PC-3 (cell line): ENCODE results near the gene SYT1. TPM values are rescaled to one million over a fixed set of nuclear protein-coding genes. Genes with fewer than 3 reads are reported as not detected.

ENCODE experiments used
- ATAC-seq: fragments of 200-7000 bp; cut with Tn5 transposase; 2 replicates; pipeline ENCODE4 v1.9.1; 2020; ENCODE audit warnings: mild to moderate bottlenecking, moderate library complexity
- BruUV-seq: library from RNA; stranded (reverse); fragments of 400-500 nt; replicated peaks from 2 replicates; lab custom pipeline; 2021; lab: Mats Ljungman, UMichigan
- CTCF ChIA-PET: fragments of 300-600 bp; sonication (Branson Sonifier 250); formaldehyde crosslinking; loops from one replicate; lab custom pipeline; 2022; ENCODE audit warnings: antibody characterized with exemption; lab: Charles Lee
- POLR2A ChIA-PET: fragments of 300-600 bp; sonication (Branson Sonifier 250); formaldehyde crosslinking; loops from one replicate; lab custom pipeline; 2022; ENCODE audit warnings: antibody characterized with exemption; ENCODE audit not compliant: unreplicated experiment; lab: Charles Lee
- DNase-seq: peaks from one replicate; pipeline ENCODE4 v3.0.0-alpha.2; 2015
- H2AFZ ChIP-seq: fragments of 300-600 bp; sonication (generic); 2 replicates; pipeline ENCODE4 v1.6.0; 2016; ENCODE audit warnings: antibody characterized with exemption, low read length
- H3F3A ChIP-seq: fragments of 300-600 bp; sonication (generic); one replicate; pipeline ENCODE4 v1.6.0; 2017; ENCODE audit warnings: antibody characterized with exemption, low read length, control low read depth, mild to moderate bottlenecking; ENCODE audit not compliant: unreplicated experiment
- H3K27ac ChIP-seq: fragments of 300-600 bp; sonication (generic); 2 replicates; pipeline ENCODE4 v1.5.1; 2016; ENCODE audit warnings: mild to moderate bottlenecking, low read length
- H3K27me3 ChIP-seq: fragments of 300-600 bp; sonication (generic); 2 replicates; pipeline ENCODE4 v1.6.1; 2016; ENCODE audit warnings: low read length, mixed read lengths
- H3K36me3 ChIP-seq: fragments of 300-600 bp; sonication (generic); 2 replicates; pipeline ENCODE4 v1.6.1; 2016; ENCODE audit warnings: low read depth, mixed run types, low read length, mixed read lengths
- H3K4me1 ChIP-seq: fragments of 300-600 bp; sonication (generic); 2 replicates; pipeline ENCODE4 v1.5.1; 2016; ENCODE audit warnings: low read length; ENCODE audit not compliant: insufficient read depth
- H3K4me2 ChIP-seq: fragments of 300-600 bp; sonication (generic); 2 replicates; pipeline ENCODE4 v1.6.0; 2016; ENCODE audit warnings: low read length
- H3K4me3 ChIP-seq: fragments of 300-600 bp; sonication (generic); 2 replicates; pipeline ENCODE4 v1.5.1; 2016; ENCODE audit warnings: mild to moderate bottlenecking, low read length, mixed read lengths
- H3K79me2 ChIP-seq: fragments of 300-600 bp; sonication (generic); 2 replicates; pipeline ENCODE4 v1.6.1; 2017; ENCODE audit warnings: low read length, mixed read lengths
- H3K9ac ChIP-seq: fragments of 300-600 bp; sonication (generic); 2 replicates; pipeline ENCODE4 v1.6.0; 2016; ENCODE audit warnings: mild to moderate bottlenecking, low read length
- H3K9me2 ChIP-seq: fragments of 300-600 bp; sonication (generic); replicated peaks from 2 replicates; pipeline ENCODE4 v1.6.1; 2016; ENCODE audit warnings: mixed run types, low read length, mixed read lengths
- H3K9me3 ChIP-seq: fragments of 300-600 bp; sonication (generic); 2 replicates; pipeline ENCODE4 v1.6.1; 2016; ENCODE audit warnings: low read length, mixed read lengths
- H4K20me1 ChIP-seq: fragments of 300-600 bp; sonication (generic); 2 replicates; pipeline ENCODE4 v1.6.1; 2016; ENCODE audit warnings: low read length, mixed read lengths
- EZH2 ChIP-seq: fragments of 300-600 bp; sonication (generic); IDR thresholded peaks from one replicate; pipeline ENCODE4 v1.6.1; 2017; ENCODE audit warnings: antibody characterized with exemption, mild to moderate bottlenecking, low read length; ENCODE audit not compliant: unreplicated experiment
- EZH2phosphoT487 ChIP-seq: fragments of 300-600 bp; sonication (generic); IDR thresholded peaks from 2 replicates; pipeline ENCODE4 v1.6.1; 2018; ENCODE audit warnings: mild to moderate bottlenecking, antibody characterized with exemption, low read length, borderline replicate concordance
- intact Hi-C: fragments of 100-400 bp; cut with micrococcal nuclease; formaldehyde crosslinking; loops from 2 replicates; pipeline ENCODE4 v1.9.0; 2023
- total RNA-seq: library from RNA; depleted of rRNA; stranded (reverse); fragments of >200 nt; gene quantifications from 2 replicates; pipeline ENCODE4 v1.2.3, GENCODE V29; 2014
- TF ChIP-seq, protein P1 (sequence below): fragments of 300-600 bp; sonication (generic); conservative IDR thresholded peaks from 2 replicates; pipeline ENCODE4 v1.5.1; 2017; ENCODE audit warnings: antibody characterized with exemption, low read depth, mild to moderate bottlenecking, low read length

SYT1 gene
- total RNA-seq, 1 experiment from 2014 or later: 0.51 TPM

- no peak for ATAC-seq
- no peaks in the 10 kb centered on the region for H3F3A ChIP-seq
- no peak overlapping the region for H2AFZ ChIP-seq
- H3K36me3 ChIP-seq: no peaks in the 10 kb centered on the region
- TF ChIP-seq EZH2phosphoT487: no peak
- no peak for TF ChIP-seq EZH2
- TF ChIP-seq, protein P1, sequence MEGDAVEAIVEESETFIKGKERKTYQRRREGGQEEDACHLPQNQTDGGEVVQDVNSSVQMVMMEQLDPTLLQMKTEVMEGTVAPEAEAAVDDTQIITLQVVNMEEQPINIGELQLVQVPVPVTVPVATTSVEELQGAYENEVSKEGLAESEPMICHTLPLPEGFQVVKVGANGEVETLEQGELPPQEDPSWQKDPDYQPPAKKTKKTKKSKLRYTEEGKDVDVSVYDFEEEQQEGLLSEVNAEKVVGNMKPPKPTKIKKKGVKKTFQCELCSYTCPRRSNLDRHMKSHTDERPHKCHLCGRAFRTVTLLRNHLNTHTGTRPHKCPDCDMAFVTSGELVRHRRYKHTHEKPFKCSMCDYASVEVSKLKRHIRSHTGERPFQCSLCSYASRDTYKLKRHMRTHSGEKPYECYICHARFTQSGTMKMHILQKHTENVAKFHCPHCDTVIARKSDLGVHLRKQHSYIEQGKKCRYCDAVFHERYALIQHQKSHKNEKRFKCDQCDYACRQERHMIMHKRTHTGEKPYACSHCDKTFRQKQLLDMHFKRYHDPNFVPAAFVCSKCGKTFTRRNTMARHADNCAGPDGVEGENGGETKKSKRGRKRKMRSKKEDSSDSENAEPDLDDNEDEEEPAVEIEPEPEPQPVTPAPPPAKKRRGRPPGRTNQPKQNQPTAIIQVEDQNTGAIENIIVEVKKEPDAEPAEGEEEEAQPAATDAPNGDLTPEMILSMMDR: no peak
- H3K9me2 ChIP-seq: no peaks in the 10 kb centered on the region
- H3K4me2 ChIP-seq: no peak overlapping the region
- H4K20me1 ChIP-seq: no peaks in the 10 kb centered on the region
- no peaks in the 10 kb centered on the region for H3K9me3 ChIP-seq
- no peak overlapping the region for H3K27ac ChIP-seq
- no peak overlapping the region for H3K4me3 ChIP-seq
- peaks cover 9% of the 10 kb centered on the region for H3K4me1 ChIP-seq
- ChIA-PET POLR2A (no interaction called here), CTCF (no interaction called here)
- no peaks in the 10 kb centered on the region for H3K79me2 ChIP-seq
- H3K27me3 ChIP-seq: no peaks in the 10 kb centered on the region
- DNase-seq: no peak
- intact Hi-C loops: no loop called here
- H3K9ac ChIP-seq: no peak overlapping the region
- BruUV-seq: no TSS peak
Observed at GRCh38 chr12:78885466-78885865, 20.9 kb downstream of the SYT1 start.

DNA sequence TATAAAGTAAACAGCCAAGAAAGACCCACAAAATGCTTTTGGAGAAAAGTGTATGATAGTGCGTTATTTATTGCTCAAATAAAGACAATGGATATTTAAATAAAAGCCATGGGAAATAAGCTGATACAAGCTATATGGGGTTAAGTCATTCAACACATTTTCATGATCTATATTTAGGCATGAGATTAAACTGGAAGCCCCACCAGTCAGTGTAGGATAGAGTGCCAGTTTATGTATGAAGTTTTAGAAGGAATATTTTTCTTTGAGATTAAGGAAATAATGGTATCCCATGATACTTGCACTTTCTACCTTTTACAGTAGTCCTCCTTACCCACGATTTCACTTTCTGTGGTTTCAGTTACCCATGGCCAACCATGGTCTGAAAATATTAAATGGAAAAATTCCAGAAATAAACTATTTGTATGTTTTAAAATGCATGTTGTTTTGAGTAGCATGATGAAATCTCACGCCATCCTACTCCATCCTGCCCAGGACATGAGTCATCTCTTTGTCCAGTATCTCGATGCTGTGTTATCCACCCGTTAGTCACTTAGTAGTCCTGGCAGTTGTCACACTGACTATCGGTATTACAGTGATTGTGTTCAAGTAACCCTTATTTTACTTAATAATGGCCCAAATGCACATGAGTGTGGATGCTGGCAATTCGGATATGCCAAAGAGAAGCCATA is 22.3 kb downstream of the SYT1 start:
- POLR2A ChIA-PET: no interaction called here
- Histone ChIP-seq H3K27me3 (no peaks in the 10 kb centered on the region), H3K36me3 (no peaks in the 10 kb centered on the region), H3K9ac (peak overlapping the region; percentile 5; the same call in 1 of the 2 replicates), H3K4me1 (peaks cover 9% of the 10 kb centered on the region), H3K79me2 (no peaks in the 10 kb centered on the region), H2AFZ (peak overlapping the region; percentile 23; the same call in 1 of the 2 replicates), H3K27ac (peak overlapping the region; percentile 45), H3K4me2 (peak overlapping the region; percentile 5), H3K9me2 (no peaks in the 10 kb centered on the region), H3K9me3 (no peaks in the 10 kb centered on the region), H4K20me1 (no peaks in the 10 kb centered on the region), H3F3A (no peaks in the 10 kb centered on the region), H3K4me3 (no peak overlapping the region)
- TSS peak; percentile 99 for BruUV-seq
- TF ChIP-seq, protein P1: no peak
- TF ChIP-seq EZH2 (no peak), EZH2phosphoT487 (no peak)
- intact Hi-C loops: no loop called here
- DNase-seq: peak; percentile 75
- peak; percentile 100 for ATAC-seq
- CTCF ChIA-PET: no interaction called here

DNA sequence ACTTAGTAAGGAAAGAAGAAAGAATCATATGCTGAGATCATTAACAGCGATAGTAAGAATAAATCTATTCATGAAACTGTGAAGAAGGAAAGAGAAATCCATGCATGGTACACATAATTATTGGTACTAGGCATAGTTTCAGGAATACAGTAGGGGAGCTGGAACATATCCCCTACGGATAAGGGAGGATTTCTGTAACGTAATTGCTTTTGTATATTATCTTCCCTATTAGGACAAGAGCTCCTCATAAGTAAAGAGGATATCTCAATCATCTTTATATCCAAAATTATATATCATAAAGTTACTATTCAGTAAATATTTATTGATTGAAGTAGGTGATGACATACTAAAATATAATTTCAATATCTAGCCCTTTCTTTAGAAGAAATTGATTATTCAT is 22.9 kb downstream of the SYT1 start:
- H3K4me2 ChIP-seq: peak overlapping the region; percentile 5
- H3K9ac ChIP-seq: no peak overlapping the region
- ChIA-PET POLR2A (no interaction called here), CTCF (no interaction called here)
- H3K36me3 ChIP-seq: no peaks in the 10 kb centered on the region
- intact Hi-C loops: no loop called here
- no peaks in the 10 kb centered on the region for H3K79me2 ChIP-seq
- ATAC-seq: no peak
- H3K4me1 ChIP-seq: peaks cover 9% of the 10 kb centered on the region
- H3K4me3 ChIP-seq: no peak overlapping the region
- no peak for DNase-seq
- peak overlapping the region; percentile 45; the same call in 1 of the 2 replicates for H3K27ac ChIP-seq
- no peaks in the 10 kb centered on the region for H4K20me1 ChIP-seq
- no peak for TF ChIP-seq EZH2
- TF ChIP-seq, protein P1: no peak
- TF ChIP-seq EZH2phosphoT487: no peak
- TSS peak; percentile 98 for BruUV-seq
- H3K27me3 ChIP-seq: no peaks in the 10 kb centered on the region
- no peaks in the 10 kb centered on the region for H3K9me2 ChIP-seq
- no peak overlapping the region; the same call in 1 of the 2 replicates for H2AFZ ChIP-seq
- no peaks in the 10 kb centered on the region for H3F3A ChIP-seq
- no peaks in the 10 kb centered on the region for H3K9me3 ChIP-seq
